Daoy (cell line): ENCODE results near the gene FKBP15. TPM values are rescaled to one million over a fixed set of nuclear protein-coding genes. Genes with fewer than 3 reads are reported as not detected.

Experiments
- DNase-seq: peaks from one replicate; pipeline ENCODE4 v3.0.0-alpha.2; 2015; ENCODE audit warnings: low read depth
- total RNA-seq: library from RNA; depleted of rRNA; stranded (reverse); fragments of >200 nt; shearing (Covaris generic); gene quantifications from 2 replicates; pipeline ENCODE4 v1.2.3, GENCODE V29; 2014

Gene FKBP15
- total RNA-seq, 1 experiment from 2014 or later: 24.1 TPM

DNA sequence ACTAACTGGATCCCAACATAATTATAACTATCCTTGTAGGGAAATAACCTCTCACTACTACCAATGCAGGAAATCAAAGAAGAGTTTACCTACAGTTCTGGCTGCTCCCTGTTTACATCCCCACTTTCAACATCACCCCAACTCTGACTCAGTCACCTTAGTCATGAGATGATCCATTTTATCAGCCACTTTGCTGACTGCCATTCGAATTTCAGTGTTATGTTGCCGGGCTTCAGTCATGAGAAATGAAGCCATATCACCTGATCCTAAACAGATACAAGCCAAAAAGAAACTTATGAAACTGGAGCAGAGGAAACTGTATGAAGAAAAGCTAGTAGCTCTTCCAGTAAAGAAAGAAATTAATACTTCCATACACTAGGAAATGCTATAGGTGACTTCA, 36.5 kb downstream of the FKBP15 start:
- no peak for DNase-seq

DNA sequence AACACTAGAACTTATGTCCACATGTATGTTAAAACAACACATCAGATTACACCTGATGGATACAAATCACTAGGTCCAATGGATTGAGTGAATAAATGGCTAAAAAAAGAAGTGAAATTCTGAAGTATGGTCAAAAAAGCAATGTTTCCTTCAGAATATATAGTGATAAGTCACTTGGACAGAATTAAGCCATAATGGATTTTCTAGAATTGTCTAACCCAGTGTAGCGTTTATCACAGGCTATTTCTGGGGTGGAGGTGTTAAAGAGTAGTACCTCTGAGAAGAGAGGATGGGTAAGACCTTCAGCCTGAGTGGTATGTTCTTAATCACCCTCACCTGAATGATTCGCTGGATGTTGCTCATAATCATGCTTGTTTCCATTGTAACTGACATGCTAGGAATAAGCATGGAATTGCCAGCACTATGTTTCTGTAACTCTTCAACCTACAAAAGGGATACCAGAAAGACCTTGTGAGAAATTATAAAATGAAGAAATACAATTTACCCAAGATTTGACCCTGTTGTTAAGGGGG, 37.1 kb downstream of the FKBP15 start:
- no peak for DNase-seq

DNA sequence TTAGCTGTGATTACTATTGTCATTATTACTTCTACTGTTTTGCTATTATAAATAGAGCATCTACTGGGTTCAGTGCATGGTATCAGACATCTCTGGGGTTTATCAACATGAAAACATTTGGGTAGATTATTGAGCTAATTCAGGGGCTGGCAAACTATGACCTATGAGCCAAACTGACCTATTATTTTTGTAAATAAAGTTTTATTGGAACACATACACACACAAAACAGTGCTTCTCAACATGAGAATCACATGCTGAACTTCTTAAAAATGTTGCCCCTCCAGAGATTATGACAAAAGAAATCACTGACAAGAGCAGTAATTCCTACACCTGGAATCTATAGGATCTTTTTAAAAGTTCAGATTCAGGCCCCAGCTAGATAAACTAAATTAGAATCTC, 39.9 kb downstream of the FKBP15 start:
- no peak for DNase-seq

- DNase-seq: no peak
These were observed 41.2 kb downstream of the FKBP15 start for GRCh38 chr9:113179839-113180238.

DNA sequence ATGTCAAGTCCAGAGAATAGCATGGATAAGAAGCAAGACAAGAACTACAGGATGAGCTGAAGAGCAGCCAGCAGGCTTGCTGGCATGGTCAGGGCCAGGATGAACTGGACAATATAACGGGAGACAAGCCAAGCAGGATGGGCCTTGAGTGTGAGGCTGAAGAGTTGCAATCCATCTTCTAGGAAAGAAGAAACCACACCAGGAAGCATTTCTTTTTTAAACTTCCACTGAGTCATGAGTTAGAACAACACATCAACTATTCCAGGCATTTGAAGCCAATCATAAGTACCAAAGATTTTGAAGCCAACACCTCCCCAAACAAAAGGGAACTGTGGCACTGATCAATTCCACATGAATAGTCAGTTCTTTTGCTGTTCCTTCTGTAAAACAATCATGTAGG, 43.0 kb downstream of the FKBP15 start:
- no peak for DNase-seq

DNA sequence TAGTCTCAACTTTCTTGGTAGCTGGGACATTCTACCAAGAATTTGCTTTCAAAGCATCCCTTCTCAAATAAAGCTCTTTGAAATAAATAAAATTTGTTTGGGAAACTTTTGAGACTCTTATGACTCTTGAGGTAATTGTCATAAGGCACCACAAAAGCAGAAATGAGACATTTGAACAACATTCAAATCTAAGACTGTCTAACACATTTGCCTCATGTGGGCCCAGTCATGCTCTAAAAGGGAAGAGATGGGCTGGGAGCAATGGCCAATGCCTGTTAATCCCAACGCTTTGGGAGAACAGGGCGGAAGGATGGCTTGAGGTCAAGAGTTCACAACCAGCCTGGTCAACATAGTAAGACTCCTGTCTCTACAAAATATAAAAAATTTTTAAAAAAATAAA, 43.8 kb downstream of the FKBP15 start:
- no peak for DNase-seq

GRCh38 chr9:113176803-113177202, 44.3 kb downstream of the FKBP15 start:
- no peak for DNase-seq

GRCh38 chr9:113173341-113173740, 47.7 kb downstream of the FKBP15 start:
- DNase-seq: no peak

DNA sequence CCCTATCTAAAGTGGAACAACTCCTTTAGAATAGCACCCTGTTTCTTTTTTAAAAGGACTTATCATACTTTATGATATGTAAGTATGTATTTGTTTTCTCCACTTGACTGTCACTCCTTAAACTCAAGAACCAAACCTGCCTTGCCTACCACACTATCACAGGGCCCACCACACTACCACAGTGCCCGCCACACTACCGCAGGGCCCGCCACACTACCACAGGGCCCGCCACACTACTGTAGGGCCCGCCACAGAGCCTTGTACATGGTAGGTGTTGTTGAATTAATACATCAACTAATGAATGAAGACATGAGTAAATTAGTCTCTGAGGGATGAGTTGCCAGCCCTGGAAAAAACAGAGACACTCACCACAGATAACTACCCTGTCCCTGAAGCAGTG, 52.3 kb downstream of the FKBP15 start:
- no peak for DNase-seq

DNA sequence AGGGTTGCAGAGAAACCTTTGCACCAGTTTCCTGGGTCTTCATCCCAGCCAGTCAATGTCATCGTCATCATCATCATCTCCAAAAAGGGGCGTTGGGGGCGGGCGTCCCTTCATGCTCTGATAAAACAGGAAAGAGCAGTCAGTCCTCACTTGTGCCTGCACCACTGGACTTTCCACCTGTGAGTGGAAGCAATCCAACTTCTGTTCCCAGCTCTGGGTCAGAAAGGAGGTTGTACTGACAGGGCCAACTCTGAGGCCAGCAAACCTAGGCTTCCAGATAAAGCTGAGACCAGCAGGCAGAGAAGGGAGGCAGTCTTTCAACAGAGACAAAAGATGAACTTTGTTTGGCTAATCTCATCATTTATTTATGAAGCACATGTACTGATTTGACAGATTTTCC, 55.0 kb downstream of the FKBP15 start:
- DNase-seq: no peak

- DNase-seq: no peak
These were observed 56.4 kb downstream of the FKBP15 start for GRCh38 chr9:113164536-113165300.

DNA sequence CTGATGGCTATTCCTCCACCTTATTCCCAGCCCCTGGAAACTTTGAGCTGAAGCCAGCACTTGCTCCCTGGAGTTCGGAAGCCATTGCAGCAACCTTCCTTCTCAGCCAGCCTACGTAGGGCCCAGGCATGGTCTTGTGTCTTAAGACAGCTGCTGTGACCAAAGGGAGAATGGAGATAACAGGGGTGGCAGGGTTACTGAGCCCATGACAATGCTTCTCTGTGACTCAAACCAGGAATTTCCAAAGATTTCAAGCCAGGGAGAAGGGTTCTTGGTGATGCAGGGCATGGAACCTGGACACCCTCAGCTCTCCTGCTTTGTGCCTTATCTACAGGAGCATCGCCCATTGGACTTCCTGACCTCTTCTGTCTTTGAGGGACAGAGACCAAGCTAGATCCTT, 58.1 kb downstream of the FKBP15 start:
- DNase-seq: no peak

DNA sequence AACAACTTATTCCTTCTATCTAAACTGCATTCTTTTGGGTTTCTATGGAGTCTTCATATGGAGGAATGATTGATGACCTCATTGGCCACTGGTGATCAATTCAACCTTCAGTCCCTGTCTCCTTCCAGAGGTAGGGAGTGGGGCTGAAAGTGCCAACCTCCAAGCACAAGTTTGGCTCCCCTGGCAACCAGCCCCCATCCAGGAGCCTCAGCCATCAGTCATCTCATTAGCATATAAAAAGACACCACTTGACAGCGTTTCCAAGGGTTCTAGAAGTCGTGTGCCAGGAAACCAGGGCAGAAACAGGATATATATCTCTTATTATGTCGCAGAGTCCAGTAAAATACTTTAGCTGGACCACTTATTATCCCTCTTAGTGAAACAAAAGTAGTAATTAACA, 60.5 kb downstream of the FKBP15 start:
- no peak for DNase-seq

GRCh38 chr9:113158446-113158845, 62.6 kb downstream of the FKBP15 start:
- DNase-seq: no peak

DNA sequence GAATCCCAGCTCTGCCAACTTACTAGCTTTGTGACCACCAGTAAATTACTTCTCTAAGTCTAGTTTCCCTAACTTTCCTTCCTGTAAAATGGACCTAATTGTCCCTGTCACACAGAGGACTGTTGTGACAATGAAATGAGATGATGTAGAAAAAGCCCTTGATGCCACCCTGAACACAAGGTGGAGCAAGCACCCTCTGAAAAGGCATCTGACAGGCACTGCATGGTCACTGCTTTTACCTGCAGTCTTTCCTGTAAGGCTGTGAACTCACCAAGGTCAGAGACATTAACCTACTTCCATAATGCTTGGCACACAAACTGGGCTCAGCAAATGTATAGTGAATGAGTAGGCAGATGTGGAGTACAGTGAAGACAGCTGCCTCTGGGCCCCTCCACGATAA, 64.2 kb downstream of the FKBP15 start:
- DNase-seq: no peak

DNA sequence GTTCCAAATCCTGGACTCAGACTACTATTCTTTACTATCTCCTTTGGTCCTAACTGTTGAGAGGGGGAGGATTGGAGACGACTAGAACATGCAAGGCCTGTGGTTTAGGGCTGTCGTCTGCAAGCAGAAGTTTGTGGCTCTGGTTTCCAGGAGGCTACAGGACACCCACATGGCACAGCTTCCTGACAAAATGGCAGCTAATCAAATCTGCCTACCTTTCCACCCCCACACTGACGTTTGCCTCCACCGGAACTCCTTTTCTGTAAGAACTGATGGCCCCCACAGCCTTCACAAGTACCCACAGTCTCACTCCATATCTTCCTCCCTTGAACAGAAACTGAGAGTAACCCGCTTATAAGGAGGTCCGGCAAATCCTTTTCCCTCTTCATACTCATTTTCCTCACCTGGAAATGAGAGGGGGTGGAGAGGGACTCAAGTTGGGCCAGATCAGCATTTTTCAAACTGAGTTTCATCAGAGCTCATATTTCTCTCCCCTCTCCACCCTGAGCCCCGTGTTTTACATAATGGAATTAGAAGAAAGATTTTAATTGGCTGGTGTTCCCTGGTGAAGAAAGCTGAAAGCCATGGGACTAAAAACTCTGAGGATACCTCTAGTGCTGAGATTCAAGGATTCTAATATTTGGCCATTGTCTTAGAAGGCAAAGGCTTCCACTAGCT, 65.0 kb downstream of the FKBP15 start:
- DNase-seq: no peak

GRCh38 chr9:113154946-113155345, 66.1 kb downstream of the FKBP15 start:
- DNase-seq: no peak

- peak; percentile 80 for DNase-seq
These were observed 66.6 kb downstream of the FKBP15 start for GRCh38 chr9:113154471-113154870.

DNA sequence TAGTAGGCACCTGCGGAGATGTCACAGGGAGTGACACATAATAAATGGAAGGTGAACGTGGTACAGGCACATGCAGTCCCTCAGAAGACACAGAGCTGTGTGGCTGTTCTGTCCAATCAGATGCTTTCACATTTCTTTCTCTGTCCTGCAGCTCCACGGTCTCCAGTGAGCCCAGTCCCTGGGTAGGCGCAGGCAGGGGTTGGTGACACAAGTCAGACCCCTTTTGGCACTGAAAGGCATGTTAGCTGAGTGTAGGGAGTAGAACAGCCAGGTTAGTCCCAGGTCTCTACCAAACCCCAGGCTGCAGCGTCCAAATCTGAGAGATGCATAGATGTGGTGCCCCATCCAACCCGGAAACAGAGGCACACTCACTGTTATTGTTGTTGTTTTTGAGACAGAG, 67.5 kb downstream of the FKBP15 start:
- no peak for DNase-seq

DNA sequence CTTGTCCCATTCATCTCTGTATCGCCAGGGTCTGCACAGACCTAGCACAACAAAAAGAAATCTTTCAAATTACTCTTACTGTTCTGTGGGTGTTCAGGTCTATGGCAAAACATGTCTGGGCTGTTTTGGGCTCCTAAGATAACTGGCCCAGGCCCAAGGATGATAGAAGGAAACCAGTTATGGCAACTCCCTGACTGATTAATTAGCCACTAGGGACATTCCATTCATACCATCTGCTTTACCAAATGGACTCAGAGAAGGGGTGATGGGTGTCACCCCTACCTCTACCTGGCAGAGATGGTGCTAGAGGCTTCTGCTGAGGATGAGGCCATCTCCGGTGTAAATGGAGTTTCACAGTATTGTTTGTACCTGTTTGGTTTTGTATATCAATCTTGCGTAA, 68.4 kb downstream of the FKBP15 start:
- DNase-seq: no peak

- DNase-seq: no peak
These were observed 69.1 kb downstream of the FKBP15 start for GRCh38 chr9:113151696-113152630.
